Hepatic stellate cell (primary cell): ENCODE data around the gene LRRC2.
"Not testable (repeated sequence)": the region's sequence is repeated elsewhere in the genome, so short reads cannot be mapped to it uniquely, and the experiment has no call there.

Experiments used
- DNase-seq: peaks from one replicate; pipeline ENCODE4 v3.0.0; 2011; ENCODE audit warnings: low spot score

The LRRC2 gene

GRCh38 chr3:46557814-46558183 lies 8.3 kb downstream of the LRRC2 start:
- DNase-seq, result no peak

DNA sequence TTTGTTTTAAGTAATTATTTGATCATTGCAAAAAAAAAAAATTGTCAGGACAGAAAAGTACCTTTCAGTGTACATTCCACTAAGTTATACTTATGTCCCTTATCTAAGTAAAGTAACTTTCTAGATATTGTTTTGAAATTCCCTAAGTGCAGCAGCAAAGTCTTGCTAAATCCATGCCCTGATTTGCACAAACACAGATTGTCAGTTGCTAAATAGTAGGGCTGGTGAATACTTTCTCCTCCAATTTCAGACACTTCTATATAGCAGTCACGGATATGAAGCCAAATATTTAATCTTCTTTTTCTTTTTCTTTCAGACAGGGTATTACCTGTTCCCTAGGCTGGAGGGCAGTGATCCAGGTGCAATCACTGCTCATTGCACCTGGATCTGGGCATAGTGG lies 12.9 kb downstream of the LRRC2 start:
- DNase-seq, result no peak

DNA sequence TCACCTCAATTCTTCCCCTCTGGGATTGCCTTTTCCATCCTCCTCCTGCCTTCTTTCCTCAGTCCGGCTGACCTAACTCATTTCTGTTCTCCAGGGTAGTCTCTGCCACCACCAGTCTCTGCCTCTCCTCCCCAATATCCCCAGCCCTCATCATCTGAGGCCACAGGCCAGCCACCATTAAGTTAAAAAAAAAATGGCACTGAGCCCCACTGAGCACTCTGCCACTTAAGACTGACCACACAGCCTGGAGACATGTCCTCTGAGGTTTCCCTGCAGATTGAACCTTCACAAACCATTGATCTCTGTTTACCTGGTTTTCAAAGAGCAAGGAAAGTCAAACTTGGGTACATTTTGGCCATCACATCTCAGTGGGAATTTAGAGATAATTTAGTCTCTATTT lies 13.6 kb downstream of the LRRC2 start:
- no peak for DNase-seq

- no peak for DNase-seq
These were observed 14.5 kb downstream of the LRRC2 start for GRCh38 chr3:46551615-46552014.

GRCh38 chr3:46549989-46550388 lies 16.1 kb downstream of the LRRC2 start:
- no peak for DNase-seq

DNA sequence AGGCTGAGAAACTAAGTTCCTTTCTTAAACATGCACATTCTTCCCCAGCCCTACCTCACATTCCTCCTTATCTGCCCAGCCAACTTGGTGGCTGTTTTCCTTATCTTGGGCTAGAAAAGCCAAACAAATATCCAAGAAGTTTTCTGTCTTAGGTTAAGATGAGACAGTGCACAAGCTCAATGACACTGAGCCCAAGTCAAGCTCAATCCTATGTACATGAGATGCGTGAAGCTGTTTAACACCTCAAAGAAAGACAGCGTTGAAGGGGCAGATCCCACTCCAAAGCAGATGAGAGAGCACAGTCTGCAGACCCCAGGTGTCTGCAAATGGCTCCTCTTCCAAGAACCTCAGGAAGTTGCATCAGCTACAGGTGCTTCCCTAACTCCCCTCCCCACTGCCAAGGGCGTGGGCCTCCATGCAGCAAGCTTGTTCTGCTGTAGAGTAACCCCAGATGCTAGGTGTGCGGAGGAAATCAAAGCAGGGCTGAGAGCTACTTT lies 16.6 kb downstream of the LRRC2 start:
- no peak for DNase-seq

GRCh38 chr3:46548611-46549010 lies 17.5 kb downstream of the LRRC2 start:
- not testable (repeated sequence) for DNase-seq

DNA sequence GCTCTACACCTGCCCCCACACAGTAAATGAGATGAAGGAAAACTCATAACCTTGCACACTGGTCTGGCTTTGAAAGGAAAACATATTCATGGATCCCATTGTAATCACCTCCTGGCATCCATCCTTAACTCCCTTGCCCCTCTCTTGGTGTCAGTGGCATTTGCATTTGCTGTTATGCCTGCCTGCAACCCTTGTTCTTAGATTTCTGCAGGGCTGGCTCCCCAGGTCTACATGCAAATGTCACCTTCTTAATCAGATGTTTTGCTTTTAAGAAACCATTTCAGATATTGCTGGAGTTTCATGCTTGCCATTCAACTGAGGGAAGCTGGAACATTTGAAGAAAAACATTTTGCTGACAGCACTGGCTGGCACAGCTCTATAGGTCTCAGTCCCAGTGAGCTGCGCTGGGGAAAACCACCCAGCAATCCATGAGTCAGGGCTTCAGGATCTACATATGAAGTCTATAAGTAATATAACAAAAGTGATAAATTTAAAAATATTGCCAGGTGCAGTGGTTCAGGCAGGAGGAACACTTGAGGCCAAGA lies 19.1 kb downstream of the LRRC2 start:
- no peak for DNase-seq

- no peak for DNase-seq
These were observed 20.1 kb downstream of the LRRC2 start for GRCh38 chr3:46545818-46546630.

DNA sequence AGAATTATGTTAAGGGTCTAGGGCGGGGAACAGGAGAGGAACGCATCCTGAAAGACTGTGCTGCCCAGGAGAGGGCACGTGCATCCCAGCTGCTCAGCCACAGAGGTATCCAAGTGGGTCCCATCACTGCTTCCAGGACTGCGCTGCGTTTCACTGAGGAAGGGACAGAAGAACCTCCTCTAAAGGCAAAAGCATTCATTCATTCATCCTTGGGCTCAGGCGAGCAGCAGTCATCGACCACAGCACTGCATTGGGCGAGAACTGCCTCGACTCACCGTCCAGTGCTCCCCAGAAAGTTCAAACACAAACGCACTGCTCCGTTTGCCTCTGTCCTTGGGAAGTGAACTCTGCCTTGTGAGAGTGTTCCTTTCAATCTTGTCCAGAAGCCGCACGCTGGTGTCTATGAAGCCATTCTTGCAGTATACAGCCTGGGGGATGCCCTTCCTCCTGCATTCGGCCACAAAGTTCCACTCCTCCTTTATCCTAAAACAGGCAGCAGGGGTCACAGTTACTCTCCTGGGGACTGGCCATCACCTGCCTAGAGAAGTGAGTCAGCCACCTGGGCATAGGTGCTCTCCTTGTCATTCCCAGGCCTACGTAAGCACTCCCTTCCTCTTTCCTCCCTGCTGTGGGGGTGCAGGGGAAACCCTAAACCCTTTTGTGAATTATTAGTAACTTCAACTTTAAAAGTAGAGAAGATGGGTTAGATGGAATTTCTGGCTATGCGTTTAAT lies 21.2 kb downstream of the LRRC2 start:
- no peak for DNase-seq

- no peak for DNase-seq
These were observed 23.3 kb downstream of the LRRC2 start for GRCh38 chr3:46542801-46543201.

DNA sequence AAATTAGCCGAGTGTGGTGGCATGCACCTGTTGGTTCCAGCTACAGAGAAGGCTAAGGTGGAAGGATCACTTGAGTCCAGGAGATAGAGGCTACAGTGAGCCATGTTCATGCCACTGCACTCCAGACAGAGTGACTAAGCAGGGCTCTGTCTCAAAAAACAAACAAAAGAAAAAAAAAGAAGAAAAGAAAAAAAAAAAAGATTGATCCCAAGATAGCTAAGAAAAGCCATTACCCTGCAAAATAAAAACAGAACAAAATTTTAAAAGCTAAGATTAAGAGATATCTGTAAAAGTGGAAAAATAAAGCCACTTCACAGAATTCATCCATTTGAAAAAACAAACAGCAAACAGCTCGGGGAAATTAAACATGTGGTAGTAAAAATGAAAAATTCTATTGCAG lies 23.8 kb downstream of the LRRC2 start:
- DNase-seq, result no peak

DNA sequence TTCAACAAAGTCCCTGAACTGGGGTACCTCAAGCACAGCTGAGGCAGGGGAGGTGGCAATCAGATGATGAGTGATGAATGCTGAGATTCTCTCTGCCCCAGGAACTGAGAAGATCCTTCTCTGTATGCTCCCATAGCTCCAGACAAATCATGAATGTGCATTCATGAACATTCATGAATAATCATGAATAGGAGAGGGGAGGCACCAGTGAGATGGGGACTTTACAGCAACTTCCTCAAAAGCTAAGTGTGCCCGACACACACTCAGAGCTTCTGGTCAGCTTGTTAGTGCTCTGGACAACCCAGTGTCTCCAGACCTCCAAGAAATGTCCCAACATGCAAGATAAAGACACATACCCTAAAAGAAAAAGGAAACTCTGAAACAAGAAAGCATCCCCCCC lies 24.3 kb downstream of the LRRC2 start:
- no peak for DNase-seq

DNA sequence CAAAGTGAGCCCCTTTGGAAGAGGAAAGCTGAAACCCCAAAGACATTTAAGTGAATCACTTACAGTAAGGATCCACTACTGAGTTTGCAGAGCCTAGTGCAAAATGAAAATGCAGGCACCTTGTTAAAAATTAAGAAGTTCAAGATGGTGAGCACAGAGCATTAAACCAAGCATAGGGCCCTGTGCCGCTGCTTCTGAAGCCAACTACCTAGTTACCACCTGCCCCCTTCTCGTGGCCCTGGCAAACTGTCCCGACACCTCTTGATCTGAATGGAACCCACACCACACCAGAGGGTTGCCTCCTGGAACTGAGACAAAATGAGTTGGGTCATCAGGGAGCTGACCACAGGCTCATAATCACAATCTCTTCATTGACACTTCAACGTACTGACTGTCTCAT lies 25.6 kb downstream of the LRRC2 start:
- no peak for DNase-seq

- no peak for DNase-seq
These were observed 26.6 kb downstream of the LRRC2 start for GRCh38 chr3:46539443-46540005.

GRCh38 chr3:46538803-46539442 lies 27.2 kb downstream of the LRRC2 start:
- DNase-seq, result peak; percentile 55

GRCh38 chr3:46538425-46538802 lies 27.7 kb downstream of the LRRC2 start:
- not testable (repeated sequence) for DNase-seq

GRCh38 chr3:46537779-46538178 lies 28.3 kb downstream of the LRRC2 start:
- no peak for DNase-seq

DNA sequence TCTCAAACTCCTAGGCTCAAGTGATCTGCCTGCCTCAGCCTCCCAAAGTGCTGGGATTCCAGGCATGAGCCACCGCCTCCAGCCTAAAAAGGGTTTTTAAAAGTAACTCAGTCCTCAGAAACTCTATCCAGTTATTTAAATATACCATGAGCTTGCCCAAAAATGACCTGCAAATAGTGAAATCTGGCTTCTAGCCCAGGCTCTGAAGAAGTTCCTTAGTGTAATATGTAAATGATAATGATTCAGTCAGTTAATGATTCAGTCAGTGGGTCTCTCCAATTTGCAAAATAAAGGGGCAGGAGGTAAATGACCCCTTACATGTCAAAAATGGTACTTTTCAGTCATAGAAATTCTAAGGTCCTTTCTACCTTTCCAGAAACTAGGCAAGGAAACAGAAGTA lies 28.8 kb downstream of the LRRC2 start:
- DNase-seq, result no peak

DNA sequence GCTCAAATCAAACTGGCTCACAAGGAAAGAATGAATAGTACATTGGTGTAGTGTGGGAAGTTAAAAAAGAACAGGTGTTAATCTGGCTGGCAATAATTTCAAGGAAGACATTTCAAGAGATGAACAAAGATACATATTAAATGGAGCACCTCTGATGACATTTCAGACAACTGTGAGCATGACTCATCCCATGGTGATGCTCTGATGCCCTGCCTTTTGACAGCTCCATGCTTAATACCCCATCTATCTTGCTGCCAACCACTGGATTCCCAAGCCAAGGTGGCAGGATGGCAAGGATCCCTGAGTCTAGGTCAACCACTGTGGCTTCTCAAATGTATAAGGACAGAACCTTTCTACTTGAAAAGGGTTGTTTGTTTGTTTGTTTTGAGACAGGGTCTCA lies 29.3 kb downstream of the LRRC2 start:
- no peak for DNase-seq

DNA sequence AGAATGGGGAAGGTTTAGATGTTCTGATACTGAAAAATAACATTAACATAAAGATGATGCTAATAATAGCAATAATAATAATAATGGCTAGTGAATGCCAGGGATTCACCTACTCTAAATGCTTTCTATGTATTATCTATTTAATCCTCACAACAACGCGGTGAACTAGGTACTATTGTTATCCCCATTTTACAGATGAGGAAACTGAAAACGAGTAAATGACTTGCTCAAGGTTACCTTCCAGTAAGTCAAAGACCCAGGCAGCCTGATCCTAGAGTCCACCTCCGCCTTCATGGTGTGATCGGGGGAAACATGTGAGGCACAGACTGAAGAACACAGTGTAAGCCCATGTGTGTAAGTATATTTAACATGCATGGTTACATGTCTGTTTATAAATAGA lies 30.4 kb downstream of the LRRC2 start:
- no peak for DNase-seq

DNA sequence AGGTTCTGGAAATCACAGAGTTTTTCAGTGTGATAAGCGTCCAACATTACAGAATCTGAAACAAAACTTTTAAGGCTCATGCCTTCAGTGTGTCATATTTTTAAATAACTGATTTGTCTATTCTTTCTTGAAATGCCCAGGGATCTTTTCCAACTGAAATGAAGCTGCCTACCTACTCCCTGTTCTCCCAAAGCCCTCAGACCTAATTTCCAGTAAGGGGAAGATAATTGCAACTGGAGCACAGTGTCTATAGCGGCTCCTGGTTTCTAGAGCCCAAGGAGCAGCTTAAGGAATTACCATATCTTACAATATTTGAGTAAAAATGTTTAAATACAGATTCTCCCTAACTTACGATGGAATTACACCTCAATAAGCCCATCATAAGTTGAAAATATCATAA lies 33.0 kb downstream of the LRRC2 start:
- DNase-seq, result no peak
